ENCODE results near the gene TMEM240. TPM values are rescaled to one million over a fixed set of nuclear protein-coding genes. Genes with fewer than 3 reads are reported as not detected.

Gene TMEM240
- total and polyA plus RNA-seq, 2 of the 8 experiments (the other 6 are each of a cell fraction or from before 2014, with no cell fraction given) = 3.6 to 5.7 TPM

- no peak for TF ChIP-seq BCL11A (IDR thresholded peaks at IDR 0.05; ENCODE audit: low read depth in 2 of 2, low read length in 2 of 2)
- no peak for TF ChIP-seq TBP (IDR thresholded peaks at IDR 0.05; ENCODE audit: low read depth, low read length)
- no peak for TF ChIP-seq CHD1 (IDR thresholded peaks at IDR 0.05; ENCODE audit: low read depth, low read length)
- TF ChIP-seq NANOG (IDR thresholded peaks at IDR 0.05; ENCODE audit: insufficient read depth, low read depth, low read length, poor library complexity, severe bottlenecking) = no peak
- no peak for TF ChIP-seq GTF2F1 (IDR thresholded peaks at IDR 0.05; ENCODE audit: borderline replicate concordance, low read depth, low read length)
- no peak for TF ChIP-seq CTBP2 (IDR thresholded peaks at IDR 0.05; ENCODE audit: borderline replicate concordance, insufficient read depth, insufficient read length, low read length)
- TF ChIP-seq HDAC6 (IDR thresholded peaks at IDR 0.05; ENCODE audit: low read depth, low read length) = no peak
- Histone ChIP-seq H3K4ac (replicated peaks; ENCODE audit: insufficient read length, low read depth, low read length) (no peak overlapping the region), H4K8ac (ENCODE audit: extremely low read depth, insufficient read depth, low read length) (no peak overlapping the region; the same call in 1 of the 2 replicates), H3K9me3 (ENCODE audit: insufficient read depth in 2 of 2, low read depth in 1 of 2, low read length in 1 of 2) (no peaks in the 10 kb centered on the region), H3K79me1 (ENCODE audit: low read depth, low read length) (peaks cover 7% of the 10 kb centered on the region), H3K4me3 (ENCODE audit: extremely low read depth in 1 of 4, insufficient read depth in 2 of 4, low read depth in 3 of 4, low read length in 4 of 4) (no peak overlapping the region), H3K14ac (ENCODE audit: insufficient read length) (no peak overlapping the region), H3K27me3 (replicated peaks in 1 of 4; ENCODE audit: control insufficient read depth in 3 of 4, extremely low read depth in 1 of 4, insufficient read depth in 3 of 4, low read length in 3 of 4) (no peaks in the 10 kb centered on the region), H3K56ac (replicated peaks; ENCODE audit: insufficient read length, low read depth, low read length) (no peak overlapping the region), H2BK5ac (ENCODE audit: low read depth, low read length) (no peak overlapping the region), H4K5ac (ENCODE audit: insufficient read length, low read depth, low read length) (no peak overlapping the region), H3K23me2 (ENCODE audit: low read depth, low read length) (peaks cover 10% of the 10 kb centered on the region; the same call in 1 of the 2 replicates), H3K4me1 (replicated peaks in 1 of 4; ENCODE audit: control insufficient read depth in 3 of 4, insufficient read depth in 4 of 4, low read length in 3 of 4) (peaks cover 0 to 9% (median 3%) of the 10 kb centered on the region in 4 experiments; a peak in 3 of 7 replicates), H3K4me2 (ENCODE audit: insufficient read depth in 1 of 2, low read depth in 2 of 2, low read length in 2 of 2) (no peak overlapping the region), H3K9ac (replicated peaks in 1 of 4; ENCODE audit: extremely low read depth in 1 of 4, low read depth in 3 of 4, low read length in 3 of 4) (0 out of 7 replicates have a peak overlapping the region, but pooled peaks of 1 of the 4 experiments have one; percentile 14), H2BK20ac (ENCODE audit: low read length) (no peak overlapping the region), H3K18ac (ENCODE audit: extremely low read depth, low read length) (no peak overlapping the region), H3K79me2 (ENCODE audit: control insufficient read depth in 1 of 2, insufficient read depth in 2 of 2, low read length in 2 of 2) (peaks cover 0 to 5% of the 10 kb centered on the region in 2 experiments; a peak in 1 of 4 replicates), H3K36me3 (ENCODE audit: control insufficient read depth in 2 of 4, insufficient read depth in 4 of 4, low read length in 3 of 4) (peaks cover 0 to 7% (median 3%) of the 10 kb centered on the region in 4 experiments; a peak in 3 of 8 replicates), H4K91ac (replicated peaks; ENCODE audit: insufficient read length, low read length) (no peak overlapping the region), H2BK15ac (ENCODE audit: low read length) (no peak overlapping the region), H2AK5ac (ENCODE audit: low read depth, low read length) (no peak overlapping the region), H2AFZ (ENCODE audit: low read length) (no peak overlapping the region), H3K27ac (ENCODE audit: low read depth, low read length) (no peak overlapping the region; the same call in 1 of the 2 replicates), H2BK120ac (replicated peaks; ENCODE audit: low read depth, low read length) (no peak overlapping the region), H4K20me1 (replicated peaks in 1 of 2; ENCODE audit: control insufficient read depth in 1 of 2, insufficient read depth in 2 of 2, low read length in 2 of 2) (peaks cover 3 to 13% of the 10 kb centered on the region in 2 experiments), H2BK12ac (ENCODE audit: low read depth, low read length) (no peak overlapping the region), H3K23ac (ENCODE audit: insufficient read length) (no peak overlapping the region)
- WGBS, 2 experiments (ENCODE audit: extremely low coverage in 1 of 2, insufficient coverage in 1 of 2, insufficient read length in 1 of 2, insufficient replicate concordance in 2 of 2, low coverage in 1 of 2, low lambda C conversion rate in 2 of 2, missing lambda C conversion rate in 1 of 2) = 94% methylated on average over 40 of the region's 48 CpGs; no CpG with 5 or more reads in 1 of the 2 experiments
- DNase-seq (ENCODE audit: low read depth in 1 of 2, low spot score in 2 of 2) (no peak), FAIRE-seq (no peak)
- POLR2A ChIA-PET (ENCODE audit: partially characterized antibody) = interaction anchor here (1.0 to 2.0 kb wide), 9 partner anchors 12 to 95 kb away, joined by 3 to 8 read pairs (median 5); no protein-coding TSS in a partner anchor
- CTCF ChIA-PET (ENCODE audit: partially characterized antibody) = interaction anchor here (0.5 to 1.0 kb wide), 4 partner anchors 31 to 136 kb away, joined by 3 to 4 read pairs (median 3); no protein-coding TSS in a partner anchor
Observed at GRCh38 chr1:1536019-1536937, 4.1 kb downstream of the TMEM240 start.
